OCI-LY7 (cell line): ENCODE data around the gene CETP. TPM values are rescaled to one million over a fixed set of nuclear protein-coding genes. Genes with fewer than 3 reads are reported as not detected.

Experiments used
- Bru-seq: library from RNA; stranded (reverse); fragments of 400-500 nt; gene quantifications from one replicate; lab custom pipeline; 2021; lab: Mats Ljungman, UMichigan
- BruChase-seq, 2 experiments: library from RNA; stranded (reverse); fragments of 400-500 nt; gene quantifications; one replicate each; lab custom pipeline; 2021; lab: Mats Ljungman, UMichigan
- BruUV-seq: library from RNA; stranded (reverse); fragments of 400-500 nt; replicated peaks from 2 replicates; lab custom pipeline; 2021; lab: Mats Ljungman, UMichigan
- CTCF ChIA-PET: fragments of 300-600 bp; sonication (Branson Sonifier 250); formaldehyde crosslinking; loops from one replicate; lab custom pipeline; 2022; ENCODE audit warnings: antibody characterized with exemption; ENCODE audit not compliant: unreplicated experiment; lab: Charles Lee
- POLR2A ChIA-PET: fragments of 300-600 bp; sonication (Branson Sonifier 250); formaldehyde crosslinking; loops from one replicate; lab custom pipeline; 2022; ENCODE audit warnings: antibody characterized with exemption; lab: Charles Lee
- DNase-seq: peaks from one replicate; pipeline ENCODE4 v3.0.0-alpha.2; 2015; ENCODE audit warnings: low spot score
- H2AFZ ChIP-seq: fragments of 200-600 bp; sonication (generic), shearing (Covaris generic); 2 replicates; pipeline ENCODE4 v1.6.1; 2014; ENCODE audit warnings: mild to moderate bottlenecking, antibody characterized with exemption, low read length, moderate library complexity
- H3K27ac ChIP-seq: fragments of 200-600 bp; sonication (generic); 2 replicates; pipeline ENCODE4 v1.5.1; 2014; ENCODE audit warnings: mixed run types, low read depth, mild to moderate bottlenecking, moderate library complexity, low read length, inconsistent platforms; ENCODE audit not compliant: poor library complexity, severe bottlenecking
- H3K36me3 ChIP-seq: fragments of 200-600 bp; sonication (generic); 2 replicates; pipeline ENCODE4 v1.6.1; 2014; ENCODE audit warnings: mild to moderate bottlenecking, antibody characterized with exemption, low read length, moderate library complexity, mixed read lengths; ENCODE audit not compliant: insufficient read depth
- H3K4me1 ChIP-seq: fragments of 200-600 bp; sonication (generic); 2 replicates; pipeline ENCODE4 v1.5.1; 2014; ENCODE audit warnings: mild to moderate bottlenecking, low read length; ENCODE audit not compliant: insufficient read depth, poor library complexity, severe bottlenecking
- H3K4me2 ChIP-seq: fragments of 200-600 bp; sonication (generic); 2 replicates; pipeline ENCODE4 v1.6.1; 2014; ENCODE audit warnings: mild to moderate bottlenecking, low read length
- H3K4me3 ChIP-seq: fragments of 200-600 bp; sonication (generic); 2 replicates; pipeline ENCODE4 v1.5.1; 2014; ENCODE audit warnings: mild to moderate bottlenecking, low read depth, low read length; ENCODE audit not compliant: poor library complexity, severe bottlenecking
- H3K79me2 ChIP-seq: fragments of 200-600 bp; sonication (generic); 2 replicates; pipeline ENCODE4 v1.6.1; 2016; ENCODE audit warnings: low read depth, mild to moderate bottlenecking, low read length, moderate library complexity, mixed read lengths; ENCODE audit not compliant: insufficient read depth
- H3K9me2 ChIP-seq: fragments of 200-600 bp; sonication (generic); 2 replicates; pipeline ENCODE4 v1.6.1; 2016; ENCODE audit warnings: mild to moderate bottlenecking, low read length, mixed read lengths; ENCODE audit not compliant: insufficient read depth
- H3K9me3 ChIP-seq: fragments of 200-600 bp; sonication (generic); 2 replicates; pipeline ENCODE4 v1.6.1; 2014; ENCODE audit warnings: mild to moderate bottlenecking, mixed run types, low read length, mixed read lengths
- H4K20me1 ChIP-seq: fragments of 200-600 bp; sonication (generic); 2 replicates; pipeline ENCODE4 v1.6.1; 2014; ENCODE audit warnings: mild to moderate bottlenecking, antibody characterized with exemption, low read length, moderate library complexity, mixed read lengths; ENCODE audit not compliant: insufficient read depth
- CTCF ChIP-seq: fragments of 200-600 bp; sonication (generic); conservative IDR thresholded peaks from 2 replicates; pipeline ENCODE4 v1.5.1; 2014; ENCODE audit warnings: mild to moderate bottlenecking, antibody characterized with exemption, low read length, moderate library complexity, mixed read lengths
- EZH2phosphoT487 ChIP-seq: fragments of 200-600 bp; sonication (generic); IDR thresholded peaks from 2 replicates; pipeline ENCODE4 v1.6.1; 2018; ENCODE audit warnings: low read depth, borderline replicate concordance, mild to moderate bottlenecking, mixed run types, antibody characterized with exemption, low read length, moderate library complexity, mixed read lengths
- intact Hi-C: fragments of 100-400 bp; cut with micrococcal nuclease; formaldehyde crosslinking; loops from one replicate; pipeline ENCODE4 v1.10.0; 2022; ENCODE audit not compliant: unreplicated experiment
- long read RNA-seq: library from polyadenylated mRNA; stranded (forward); transcript quantifications from one replicate; pipeline ENCODE4 v2.0.0, GENCODE V29; 2022
- total RNA-seq, 2 experiments: library from RNA; depleted of rRNA in 1 of 2; stranded (reverse); fragments of >200 nt in 1 of 2; shearing (Covaris generic) in 1 of 2; gene quantifications; 2 replicates each; pipeline ENCODE4 v1.2.3, GENCODE V29; 2014 to 2022

CETP gene
- total RNA-seq (2014; rRNA removed; shearing (Covaris generic)) (0.54 and 0.67 TPM in 2 replicates), total RNA-seq (2022) (0.41 and 0.65 TPM in 2 replicates), Bru-seq, nascent RNA (percentile 22 among the genes with signal in this experiment), BruChase-seq, experiment 1, labeled RNA remaining after a 6-hour chase (percentile 20 among the genes with signal in this experiment), BruChase-seq, experiment 2, labeled RNA remaining after a 2-hour chase (percentile 16 among the genes with signal in this experiment)
- long read RNA-seq, partial matches to known transcripts: 0 of 1 reads
- long read RNA-seq, other reads (novel, unspliced or antisense): 1 of 1 reads

- BruUV-seq: no TSS peak
- intact Hi-C loops: no loop called here
- CTCF ChIA-PET: interaction anchor here (0.9 kb wide), 1 partner anchor 10 kb away, joined by 3 read pairs; no protein-coding TSS in a partner anchor
Measured at GRCh38 chr16:56961851-56962281, at the start of gene CETP. Gene CETP (plus strand): TSS chr16:56961950. CDS start chr16:56961980, 30 bp downstream.

GRCh38 chr16:56912746-56913708, 48.7 kb upstream of the CETP start:
- POLR2A ChIA-PET: interaction anchor here (0.6 to 13.5 kb wide), 11 partner anchors 9 to 127 kb away, joined by 3 to 256 read pairs (median 3); partner anchors contain the start of gene HERPUD1
- no peaks in the 10 kb centered on the region for H3K9me3 ChIP-seq
- intact Hi-C loops: loop anchor here (2.0 kb wide), 1 partner anchor 38 kb away; no protein-coding TSS in a partner anchor
- peak overlapping the region; percentile 52; the same call in 1 of the 2 replicates for H2AFZ ChIP-seq
- DNase-seq: peak; percentile 46
- no peaks in the 10 kb centered on the region for H4K20me1 ChIP-seq
- no peaks in the 10 kb centered on the region for H3K36me3 ChIP-seq
- peaks cover 88% of the 10 kb centered on the region for H3K4me1 ChIP-seq
- no TSS peak for BruUV-seq
- H3K4me3 ChIP-seq: peak overlapping the region; percentile 46
- CTCF ChIA-PET: interaction anchor here (0.6 to 1.0 kb wide), 3 partner anchors 16 to 24 kb away, joined by 3 to 4 read pairs (median 4); no protein-coding TSS in a partner anchor
- no peaks in the 10 kb centered on the region for H3K9me2 ChIP-seq
- peak overlapping the region; percentile 84 for H3K27ac ChIP-seq
- peak overlapping the region; percentile 86 for H3K4me2 ChIP-seq
- TF ChIP-seq CTCF (no peak), EZH2phosphoT487 (no peak)
- H3K79me2 ChIP-seq: no peaks in the 10 kb centered on the region

More at GRCh38 chr16:56961851-56962281, at the start of gene CETP:
- Histone ChIP-seq H3K27ac (no peak within 1 kb of the TSS), H2AFZ (no peak within 1 kb of the TSS), H3K9me2 (no peaks in the 10 kb centered on the region), H3K4me1 (peaks cover 21% of the 10 kb centered on the region), H3K4me2 (no peak within 1 kb of the TSS), H3K4me3 (no peak within 1 kb of the TSS), H3K9me3 (no peaks in the 10 kb centered on the region), H3K79me2 (no peaks in the 10 kb centered on the region), H3K36me3 (no peaks in the 10 kb centered on the region), H4K20me1 (no peaks in the 10 kb centered on the region)
- TF ChIP-seq CTCF: no peak
- TF ChIP-seq EZH2phosphoT487: no peak
- DNase-seq: no peak
- POLR2A ChIA-PET: no interaction called here
